GM10847 (cell line): ENCODE measurements around the gene INPP5F.

Source experiments
- POLR2A ChIP-seq: IDR thresholded peaks from 2 replicates; pipeline ENCODE4 v1.6.1; 2011; ENCODE audit not compliant: insufficient read length; ENCODE audit errors: extremely low read depth

The INPP5F gene

GRCh38 chr10:119700321-119700954, 25.4 kb upstream of the INPP5F start:
- TF ChIP-seq POLR2A: no peak

GRCh38 chr10:119701861-119702260, 24.0 kb upstream of the INPP5F start:
- TF ChIP-seq POLR2A: no peak

DNA sequence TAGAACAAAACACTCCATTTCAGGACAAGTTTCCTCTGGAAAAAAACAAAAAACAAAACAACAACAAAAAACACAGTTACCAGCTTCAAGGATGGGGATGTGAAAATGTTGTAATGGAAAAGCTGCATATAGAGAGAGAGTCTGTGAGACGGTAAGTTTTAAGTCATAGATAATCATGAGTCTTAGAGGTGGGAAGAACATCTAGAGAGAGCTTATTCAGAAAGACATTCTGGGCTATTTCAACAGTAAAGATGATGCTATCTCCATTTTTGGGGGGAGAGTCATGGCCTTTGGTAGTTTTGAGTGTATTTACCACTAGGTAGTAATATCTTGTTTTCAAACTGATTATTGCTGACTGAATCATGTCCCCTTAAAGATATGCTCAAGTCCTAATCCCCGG, 23.3 kb upstream of the INPP5F start:
- no peak for TF ChIP-seq POLR2A

- TF ChIP-seq POLR2A: no peak
Observed at GRCh38 chr10:119703903-119704508, 21.8 kb upstream of the INPP5F start.

DNA sequence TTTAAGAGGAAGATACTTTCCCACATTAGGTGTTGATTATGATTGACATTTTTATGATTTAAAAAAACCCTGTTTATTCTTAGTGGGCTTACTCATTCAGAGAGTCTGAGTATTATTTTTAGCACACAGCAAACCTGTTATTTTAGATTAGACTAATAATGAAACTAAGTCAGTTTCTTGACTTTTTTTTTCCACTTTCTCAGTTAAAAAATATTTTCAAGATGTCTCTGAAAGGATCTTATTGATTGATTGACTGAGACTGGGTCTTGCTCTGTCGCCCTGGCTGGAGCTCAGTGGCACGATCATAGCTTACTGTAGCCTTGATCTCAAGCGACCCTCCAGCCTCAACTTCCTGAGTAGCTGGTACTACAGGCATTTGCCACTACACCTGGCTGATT, 20.4 kb upstream of the INPP5F start:
- TF ChIP-seq POLR2A: no peak

DNA sequence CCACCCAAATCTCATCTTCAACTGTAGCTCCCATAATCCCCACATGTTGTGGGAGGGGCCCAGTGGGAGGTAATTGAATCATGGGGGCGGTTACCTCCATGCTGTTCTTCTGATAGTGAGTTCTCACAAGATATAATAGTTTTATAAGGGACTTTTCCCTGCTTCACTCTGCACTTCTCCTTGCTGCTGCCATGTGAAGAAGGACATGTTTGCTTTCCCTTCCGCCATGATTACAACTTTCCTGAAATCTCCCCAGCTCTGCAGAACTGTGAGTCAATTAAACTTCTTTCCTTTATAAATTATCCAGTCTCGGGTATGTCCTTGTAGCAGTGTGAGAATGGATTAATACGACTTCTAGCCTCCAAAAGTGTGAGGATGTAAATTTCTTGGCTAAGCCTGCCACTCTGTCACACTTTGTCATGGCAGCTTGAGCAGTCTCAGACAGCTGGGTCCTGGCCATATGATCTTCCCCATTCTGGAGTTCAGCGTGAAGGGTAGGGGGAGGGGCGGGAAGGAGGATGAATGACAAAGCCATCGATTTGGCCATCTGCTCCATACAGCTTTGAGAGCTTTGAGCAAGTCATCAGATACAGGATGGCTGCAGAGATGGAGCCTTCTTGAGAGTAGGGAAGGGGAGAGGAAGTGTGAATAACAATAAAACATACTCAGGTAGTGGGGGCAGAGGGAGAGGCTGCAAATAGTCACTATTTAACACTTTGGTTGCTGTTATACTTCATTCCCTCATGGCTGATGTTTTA, 19.1 kb upstream of the INPP5F start:
- no peak for TF ChIP-seq POLR2A

- TF ChIP-seq POLR2A: no peak
Observed at GRCh38 chr10:119713744-119714483, 11.9 kb upstream of the INPP5F start.

DNA sequence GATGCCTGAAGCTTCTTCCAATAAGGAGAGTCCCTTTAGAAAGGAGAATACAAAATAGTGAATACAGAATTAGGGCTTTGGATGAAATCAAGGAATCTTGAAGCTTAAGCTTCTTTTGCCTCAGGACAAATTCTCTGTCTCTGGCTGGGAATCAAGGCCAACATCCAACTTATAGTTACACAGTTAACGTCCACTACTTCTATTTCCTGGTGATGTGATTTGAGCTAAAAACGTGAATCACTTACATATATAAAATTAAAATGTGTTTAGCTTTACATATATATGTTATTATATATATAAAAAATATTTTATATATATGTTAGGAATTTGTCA, 11.4 kb upstream of the INPP5F start:
- no peak for TF ChIP-seq POLR2A

DNA sequence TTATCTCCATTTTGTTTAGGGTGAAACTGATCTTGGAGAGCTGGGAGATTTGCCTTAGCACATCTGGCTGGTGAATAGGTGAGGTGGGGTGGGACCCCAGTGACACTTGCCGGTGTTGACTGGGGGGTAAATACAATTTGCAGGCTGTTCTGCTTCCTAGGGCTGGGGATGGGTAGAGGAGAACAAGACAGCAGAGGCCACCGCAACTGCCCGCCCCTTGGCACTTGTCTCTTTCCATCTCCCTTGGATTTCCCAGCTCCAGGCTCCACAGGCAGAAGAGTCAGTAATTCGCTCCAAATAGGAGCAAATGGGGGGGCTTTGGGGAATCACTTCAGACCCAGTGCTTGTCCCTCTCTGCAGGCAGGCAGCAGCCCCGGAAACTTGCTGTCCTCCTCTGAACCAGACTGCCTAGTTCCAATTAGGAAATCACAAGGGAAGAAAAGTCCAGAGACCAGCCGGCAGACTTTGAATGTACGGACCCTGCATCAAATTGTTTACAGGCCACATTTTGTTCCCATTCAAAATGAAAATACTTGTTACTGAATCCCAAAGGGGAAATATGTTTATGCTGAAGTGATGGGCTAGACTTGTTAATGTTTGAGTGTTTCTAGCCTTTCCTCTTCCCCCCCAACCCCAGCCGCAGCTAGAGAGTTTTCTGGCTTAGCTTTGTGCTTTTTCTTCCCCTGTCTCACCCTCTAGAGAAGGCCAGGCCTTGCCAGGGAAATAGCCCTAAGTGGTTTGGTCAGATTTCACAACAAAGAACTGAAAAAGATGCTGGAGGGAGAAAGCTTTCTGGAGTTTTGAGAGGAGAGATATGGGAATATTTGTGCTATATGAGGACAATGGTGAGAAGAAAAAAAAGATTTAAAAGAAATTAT, 10.0 kb upstream of the INPP5F start:
- no peak for TF ChIP-seq POLR2A

DNA sequence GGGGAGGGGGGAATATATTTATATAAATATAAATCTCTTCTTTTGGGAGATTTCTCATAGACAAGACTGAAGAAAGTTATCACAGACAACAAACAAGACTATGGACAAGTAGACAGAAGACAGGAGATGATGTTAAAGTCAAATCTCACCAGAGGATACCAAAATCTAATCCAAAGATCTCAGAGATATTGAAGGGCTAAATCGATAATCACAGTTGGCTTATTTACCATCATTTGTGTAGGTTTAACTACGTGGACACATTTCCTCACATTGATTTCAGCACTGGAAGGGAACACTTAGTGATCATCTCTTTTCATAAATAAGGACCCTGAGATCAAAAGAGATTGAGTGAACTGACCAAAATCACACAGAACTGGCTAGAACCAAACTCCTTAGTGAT, 2.7 kb upstream of the INPP5F start:
- no peak for TF ChIP-seq POLR2A

- no peak for TF ChIP-seq POLR2A
Observed at GRCh38 chr10:119723624-119724023, 2.2 kb upstream of the INPP5F start.

DNA sequence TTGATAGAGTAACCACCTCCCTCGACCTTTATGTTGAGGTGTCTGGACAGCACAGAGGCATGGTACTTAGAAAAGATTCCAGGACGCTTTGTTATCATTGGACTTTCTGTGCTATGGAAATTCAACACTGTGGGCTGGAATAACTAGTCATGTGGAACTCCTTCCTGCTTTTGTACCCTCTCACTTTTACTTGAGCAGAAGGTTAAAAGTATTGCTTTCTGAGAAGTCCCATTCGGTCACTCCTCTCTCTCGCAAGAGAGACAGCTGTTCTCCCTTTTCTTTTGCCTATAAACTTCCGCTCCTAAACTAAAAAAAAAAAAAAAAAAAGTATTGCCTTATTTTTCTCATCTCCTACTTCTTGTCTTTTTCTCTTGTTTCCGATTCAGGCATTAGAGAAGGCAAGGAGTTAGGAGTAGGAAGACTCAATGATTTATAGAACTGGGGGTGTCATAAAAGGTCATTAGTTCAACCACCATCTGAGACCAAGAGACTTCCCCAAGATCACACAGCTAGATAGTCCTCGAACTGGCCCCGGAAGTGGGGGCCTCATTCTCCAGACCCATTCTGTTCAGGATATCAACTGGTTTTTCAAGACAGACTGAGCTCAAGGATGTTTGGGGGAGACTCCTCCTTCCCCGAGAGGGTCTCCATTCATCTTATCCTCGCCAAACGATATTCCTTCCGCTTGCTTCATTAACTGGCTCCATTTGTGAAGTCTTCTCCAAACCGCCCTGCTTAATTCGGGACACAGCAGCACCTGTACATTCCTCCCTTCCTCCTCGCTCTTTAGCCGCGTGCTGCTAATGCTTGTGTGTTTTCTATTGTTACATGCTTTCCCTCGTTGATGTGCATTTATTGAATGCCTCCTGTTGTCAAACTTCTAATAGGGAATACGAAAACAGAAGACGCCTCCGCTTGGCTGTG, 995 bp upstream of the INPP5F start:
- no peak for TF ChIP-seq POLR2A

DNA sequence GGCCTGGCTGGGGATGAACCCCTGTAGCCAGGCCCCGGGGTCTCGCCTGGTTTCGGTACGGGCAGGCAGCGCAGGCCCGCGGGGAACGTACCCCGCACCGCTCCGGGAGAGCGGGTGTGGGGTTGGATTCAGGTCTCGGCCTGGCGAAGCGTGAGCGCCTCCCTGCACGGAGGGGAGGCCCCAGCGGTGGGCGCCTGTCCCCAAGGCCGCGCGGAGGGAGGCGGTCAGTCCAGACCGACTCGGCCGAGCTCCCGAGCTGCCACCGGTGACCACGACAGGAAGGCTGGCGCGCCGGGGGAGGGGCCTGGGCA, 378 bp upstream of the INPP5F start:
- peak; percentile 30 for TF ChIP-seq POLR2A

DNA sequence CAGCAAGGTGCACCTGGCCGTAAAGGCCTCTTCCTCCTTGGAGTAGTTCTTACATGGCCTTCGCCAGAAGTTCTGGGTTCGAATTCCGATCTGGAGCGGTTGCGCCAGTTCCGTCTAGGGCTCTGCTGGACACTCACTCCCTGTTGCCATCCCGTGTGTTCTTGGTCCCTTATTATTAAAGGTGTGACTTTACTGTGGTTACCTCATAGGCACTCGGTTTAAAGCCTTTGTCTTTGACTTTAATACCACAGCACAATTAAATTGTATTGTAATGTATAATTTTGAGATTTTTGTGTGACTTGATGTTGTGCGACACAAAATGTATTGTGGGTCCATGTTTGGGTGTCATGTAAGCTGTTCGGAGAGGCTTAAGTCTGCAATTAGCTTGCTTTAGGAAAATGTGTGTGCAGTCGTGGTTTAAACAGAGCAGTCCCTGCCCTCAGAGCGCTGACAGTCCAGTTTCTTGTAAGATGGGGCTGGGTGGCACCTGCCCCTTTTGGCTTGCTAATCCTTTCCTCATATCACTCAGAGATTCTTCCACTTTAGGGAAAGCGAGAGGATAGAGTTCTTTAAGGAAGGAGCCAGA, 919 bp downstream of the INPP5F start:
- no peak for TF ChIP-seq POLR2A

DNA sequence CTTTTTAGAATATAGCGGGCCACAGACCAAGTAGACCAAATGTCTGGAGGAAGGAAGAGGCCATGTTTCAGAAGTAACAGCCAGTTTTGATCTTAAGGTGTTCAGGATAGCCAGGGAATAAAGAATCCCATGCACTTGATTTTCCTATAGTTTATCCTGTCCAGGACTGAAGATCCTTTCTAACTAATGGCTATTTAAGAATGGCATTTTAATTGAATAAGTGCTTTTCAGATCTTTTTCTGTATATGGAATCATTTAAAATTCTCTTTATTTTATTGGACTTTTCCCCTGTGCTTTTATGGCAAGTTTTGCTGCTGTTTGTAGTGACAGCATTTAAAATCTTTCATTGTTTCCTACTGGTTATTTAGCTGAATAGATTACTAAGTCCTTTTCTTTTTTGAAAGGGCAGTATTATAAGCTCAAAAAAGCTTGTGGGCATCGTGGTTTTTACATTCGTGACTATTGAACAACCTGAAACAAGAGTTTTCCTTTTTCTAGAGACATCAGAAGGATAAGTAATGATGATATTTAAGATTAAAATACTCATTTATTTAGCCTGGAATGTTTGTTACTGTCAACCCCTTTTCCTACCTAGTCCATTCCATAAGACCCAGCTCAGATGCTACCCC, 2.4 kb downstream of the INPP5F start:
- TF ChIP-seq POLR2A: no peak
